ENCODE data around the gene PAM. TPM values are rescaled to one million over a fixed set of nuclear protein-coding genes. Genes with fewer than 3 reads are reported as not detected.

The PAM gene
- total RNA-seq, 2 donors from 2014 or later: 32.9 to 38.2 TPM

DNA sequence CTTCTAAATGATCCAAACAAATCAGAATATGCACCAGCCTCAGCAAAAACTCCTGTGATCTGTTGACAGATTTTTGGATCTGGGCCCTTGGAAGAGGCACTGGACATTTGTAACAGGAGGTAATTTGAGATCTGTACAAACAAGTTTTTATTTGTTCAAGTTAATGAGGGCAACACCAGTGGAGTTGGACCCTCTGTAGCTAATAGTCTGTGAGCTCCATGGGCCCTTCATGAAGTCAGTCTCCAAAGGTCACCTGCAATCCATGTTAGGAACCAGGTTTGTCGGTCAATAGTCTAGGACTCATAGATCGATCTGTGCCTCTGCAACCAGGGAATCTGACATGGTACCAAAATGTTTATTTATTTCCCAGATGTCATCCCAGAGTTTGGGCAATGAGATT is 40.9 kb downstream of the PAM start:
- WGBS, 2 experiments (ENCODE audit: insufficient coverage in 1 of 2, insufficient read length in 1 of 2): 73 to 95% methylated on average over 2 of the region's 2 CpGs
- Mint-ChIP-seq H3K9me3 (no peaks in the 10 kb centered on the region), H3K4me3 (no peak overlapping the region), H3K36me3 (ENCODE audit: low read depth) (no peaks in the 10 kb centered on the region), H3K27ac (no peak overlapping the region), H3K4me1 (peaks cover 58% of the 10 kb centered on the region), H3K27me3 (ENCODE audit: insufficient read depth) (no peaks in the 10 kb centered on the region)
- Histone ChIP-seq H3K36me3 (ENCODE audit: control insufficient read depth, insufficient read depth, low read length) (no peaks in the 10 kb centered on the region), H3K27ac (ENCODE audit: low read depth, low read length) (no peak overlapping the region), H3K4me3 (ENCODE audit: low read length) (no peak overlapping the region), H3K27me3 (ENCODE audit: control insufficient read depth, insufficient read depth, low read length, poor library complexity, severe bottlenecking) (no peaks in the 10 kb centered on the region), H3K9ac (ENCODE audit: extremely low read depth, low read length, poor library complexity, severe bottlenecking) (no peak overlapping the region), H3K4me1 (ENCODE audit: control insufficient read depth, insufficient read depth, low read length) (peaks cover 12% of the 10 kb centered on the region), H3K9me3 (ENCODE audit: control insufficient read depth, low read length) (no peaks in the 10 kb centered on the region)
- DNase-seq: no peak
- TF ChIP-seq, protein P1, sequence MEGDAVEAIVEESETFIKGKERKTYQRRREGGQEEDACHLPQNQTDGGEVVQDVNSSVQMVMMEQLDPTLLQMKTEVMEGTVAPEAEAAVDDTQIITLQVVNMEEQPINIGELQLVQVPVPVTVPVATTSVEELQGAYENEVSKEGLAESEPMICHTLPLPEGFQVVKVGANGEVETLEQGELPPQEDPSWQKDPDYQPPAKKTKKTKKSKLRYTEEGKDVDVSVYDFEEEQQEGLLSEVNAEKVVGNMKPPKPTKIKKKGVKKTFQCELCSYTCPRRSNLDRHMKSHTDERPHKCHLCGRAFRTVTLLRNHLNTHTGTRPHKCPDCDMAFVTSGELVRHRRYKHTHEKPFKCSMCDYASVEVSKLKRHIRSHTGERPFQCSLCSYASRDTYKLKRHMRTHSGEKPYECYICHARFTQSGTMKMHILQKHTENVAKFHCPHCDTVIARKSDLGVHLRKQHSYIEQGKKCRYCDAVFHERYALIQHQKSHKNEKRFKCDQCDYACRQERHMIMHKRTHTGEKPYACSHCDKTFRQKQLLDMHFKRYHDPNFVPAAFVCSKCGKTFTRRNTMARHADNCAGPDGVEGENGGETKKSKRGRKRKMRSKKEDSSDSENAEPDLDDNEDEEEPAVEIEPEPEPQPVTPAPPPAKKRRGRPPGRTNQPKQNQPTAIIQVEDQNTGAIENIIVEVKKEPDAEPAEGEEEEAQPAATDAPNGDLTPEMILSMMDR (conservative IDR thresholded peaks at IDR 0.05): no peak

DNA sequence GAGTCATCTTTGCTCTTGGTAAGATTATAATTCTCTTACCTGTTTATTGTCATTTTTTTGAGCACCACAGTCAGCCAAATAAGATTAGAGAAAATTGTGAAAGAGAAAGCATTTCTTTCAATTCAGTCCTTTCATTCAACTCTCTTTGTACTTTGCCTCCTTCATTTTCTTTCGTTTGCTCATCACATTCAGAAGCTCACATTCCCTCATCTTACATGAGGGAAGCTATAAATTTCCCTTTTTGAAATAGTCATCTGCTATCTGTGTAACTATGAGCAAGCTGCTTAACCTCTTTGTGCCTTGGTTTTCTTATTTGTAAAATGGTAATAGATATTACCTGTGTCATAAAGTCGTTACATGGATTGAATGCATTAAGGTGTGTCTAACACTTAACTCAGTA is 41.4 kb downstream of the PAM start:
- Mint-ChIP-seq H3K4me3 (no peak overlapping the region), H3K9me3 (peaks cover 2% of the 10 kb centered on the region), H3K4me1 (peaks cover 60% of the 10 kb centered on the region), H3K27ac (no peak overlapping the region), H3K27me3 (ENCODE audit: insufficient read depth) (no peaks in the 10 kb centered on the region), H3K36me3 (ENCODE audit: low read depth) (no peaks in the 10 kb centered on the region)
- no peak overlapping the region for H3K27ac ChIP-seq (ENCODE audit: low read depth, low read length)
- H3K27me3 ChIP-seq (ENCODE audit: control insufficient read depth, insufficient read depth, low read length, poor library complexity, severe bottlenecking): no peaks in the 10 kb centered on the region
- no peak overlapping the region for H3K4me3 ChIP-seq (ENCODE audit: low read length)
- no peaks in the 10 kb centered on the region for H3K36me3 ChIP-seq (ENCODE audit: control insufficient read depth, insufficient read depth, low read length)
- no peak overlapping the region for H3K9ac ChIP-seq (ENCODE audit: extremely low read depth, low read length, poor library complexity, severe bottlenecking)
- TF ChIP-seq, protein P1 (conservative IDR thresholded peaks at IDR 0.05): no peak
- no peak for DNase-seq
- WGBS, 2 experiments (ENCODE audit: insufficient coverage in 1 of 2, insufficient read length in 1 of 2): 95% methylated on average over 2 of the region's 2 CpGs; no CpG with 5 or more reads in 1 of the 2 experiments
- peaks cover 12% of the 10 kb centered on the region for H3K4me1 ChIP-seq (ENCODE audit: control insufficient read depth, insufficient read depth, low read length)
- H3K9me3 ChIP-seq (ENCODE audit: control insufficient read depth, low read length): no peaks in the 10 kb centered on the region

DNA sequence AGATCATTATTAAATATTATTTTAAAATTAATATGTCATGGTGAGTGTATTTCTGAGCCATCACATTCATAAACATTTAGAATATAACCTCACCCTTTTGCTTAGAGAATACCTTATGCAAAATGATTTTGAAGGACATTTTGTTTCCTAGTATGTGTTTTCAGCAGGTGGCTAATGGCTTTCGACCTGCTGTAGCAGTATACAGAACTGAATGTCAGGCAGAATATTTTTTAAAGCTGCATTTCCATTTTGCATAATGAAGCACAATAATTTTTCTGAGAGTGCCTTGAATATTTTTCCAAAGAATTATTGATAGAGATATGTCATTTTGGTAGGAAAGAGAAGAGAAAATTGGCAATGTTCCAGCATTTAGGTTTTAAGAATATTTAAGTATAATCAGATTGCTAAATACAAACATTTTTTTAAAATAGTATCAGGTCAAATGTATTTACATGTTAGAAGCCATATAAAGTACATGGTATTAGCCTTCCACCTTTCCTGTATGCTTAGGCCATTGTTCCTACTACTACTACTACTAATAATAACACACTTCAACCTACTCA is 42.3 kb downstream of the PAM start:
- no peak overlapping the region for H3K4me3 Mint-ChIP-seq
- no peak overlapping the region for H3K27ac Mint-ChIP-seq
- no peak overlapping the region for H3K27ac ChIP-seq (ENCODE audit: low read depth, low read length)
- no peaks in the 10 kb centered on the region for H3K27me3 ChIP-seq (ENCODE audit: control insufficient read depth, insufficient read depth, low read length, poor library complexity, severe bottlenecking)
- H3K4me1 ChIP-seq (ENCODE audit: control insufficient read depth, insufficient read depth, low read length): peaks cover 12% of the 10 kb centered on the region
- peaks cover 3% of the 10 kb centered on the region for H3K9me3 Mint-ChIP-seq
- H3K9me3 ChIP-seq (ENCODE audit: control insufficient read depth, low read length): no peaks in the 10 kb centered on the region
- DNase-seq: no peak
- 86 to 93% methylated on average over 1 of the region's 1 CpG for WGBS, 2 experiments (ENCODE audit: insufficient coverage in 1 of 2, insufficient read length in 1 of 2)
- no peaks in the 10 kb centered on the region for H3K27me3 Mint-ChIP-seq (ENCODE audit: insufficient read depth)
- TF ChIP-seq, protein P1 (conservative IDR thresholded peaks at IDR 0.05): no peak
- peaks cover 54% of the 10 kb centered on the region for H3K4me1 Mint-ChIP-seq
- no peak overlapping the region for H3K4me3 ChIP-seq (ENCODE audit: low read length)
- no peaks in the 10 kb centered on the region for H3K36me3 ChIP-seq (ENCODE audit: control insufficient read depth, insufficient read depth, low read length)
- H3K36me3 Mint-ChIP-seq (ENCODE audit: low read depth): no peaks in the 10 kb centered on the region
- no peak overlapping the region for H3K9ac ChIP-seq (ENCODE audit: extremely low read depth, low read length, poor library complexity, severe bottlenecking)
